Gastrocnemius medialis (tissue), 4 donors: ENCODE data around the gene CDK7.

Source experiments
- POLR2A ChIP-seq, 2 donors: fragments of 450-650 bp; IDR thresholded peaks; one replicate each; pipeline ENCODE4 v1.6.1; 2017; ENCODE audit warnings: antibody characterized with exemption in 2 of 2, mild to moderate bottlenecking in 2 of 2, moderate library complexity in 2 of 2
- TF ChIP-seq, protein P1 (sequence below), 5 experiments: fragments of 450-650 bp in 3 of 5; fragments of 200-600 bp in 2 of 5; sonication (generic) in 2 of 5; IDR thresholded peaks in 4 of 5; conservative IDR thresholded peaks in 1 of 5; 1 replicate in 4 of 5; 2 replicates in 1 of 5; pipeline ENCODE4 v1.5.1; 2016 to 2019; ENCODE audit warnings: antibody characterized with exemption in 5 of 5, mild to moderate bottlenecking in 3 of 5, moderate library complexity in 3 of 5

DNA sequence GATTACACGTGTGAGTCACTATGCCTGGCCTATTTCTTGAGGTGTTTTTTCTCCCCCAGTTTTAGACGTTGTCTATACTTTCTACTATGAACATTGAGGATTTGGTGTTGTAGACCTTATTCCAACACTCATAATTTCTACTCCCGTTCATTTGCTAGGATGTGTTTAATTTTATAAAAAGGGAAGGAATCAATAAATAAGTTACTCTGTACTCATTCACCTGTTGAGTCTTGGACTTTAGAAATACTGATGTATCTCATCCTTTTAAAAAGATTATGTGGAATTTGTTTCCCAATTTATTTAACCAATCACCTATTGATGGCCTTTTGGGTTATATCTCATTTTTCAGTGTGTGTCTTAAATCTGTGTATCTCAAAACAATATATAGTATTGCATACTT is 3.2 kb downstream of the CDK7 start:
- TF ChIP-seq, protein P1, sequence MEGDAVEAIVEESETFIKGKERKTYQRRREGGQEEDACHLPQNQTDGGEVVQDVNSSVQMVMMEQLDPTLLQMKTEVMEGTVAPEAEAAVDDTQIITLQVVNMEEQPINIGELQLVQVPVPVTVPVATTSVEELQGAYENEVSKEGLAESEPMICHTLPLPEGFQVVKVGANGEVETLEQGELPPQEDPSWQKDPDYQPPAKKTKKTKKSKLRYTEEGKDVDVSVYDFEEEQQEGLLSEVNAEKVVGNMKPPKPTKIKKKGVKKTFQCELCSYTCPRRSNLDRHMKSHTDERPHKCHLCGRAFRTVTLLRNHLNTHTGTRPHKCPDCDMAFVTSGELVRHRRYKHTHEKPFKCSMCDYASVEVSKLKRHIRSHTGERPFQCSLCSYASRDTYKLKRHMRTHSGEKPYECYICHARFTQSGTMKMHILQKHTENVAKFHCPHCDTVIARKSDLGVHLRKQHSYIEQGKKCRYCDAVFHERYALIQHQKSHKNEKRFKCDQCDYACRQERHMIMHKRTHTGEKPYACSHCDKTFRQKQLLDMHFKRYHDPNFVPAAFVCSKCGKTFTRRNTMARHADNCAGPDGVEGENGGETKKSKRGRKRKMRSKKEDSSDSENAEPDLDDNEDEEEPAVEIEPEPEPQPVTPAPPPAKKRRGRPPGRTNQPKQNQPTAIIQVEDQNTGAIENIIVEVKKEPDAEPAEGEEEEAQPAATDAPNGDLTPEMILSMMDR (IDR thresholded peaks at IDR 0.05 in 4 of 5, conservative IDR thresholded peaks at IDR 0.05 in 1 of 5), result no peak
- TF ChIP-seq POLR2A (IDR thresholded peaks at IDR 0.05), result no peak
